GM12878 (cell line): ENCODE results near the gene CAMKMT. TPM values are rescaled to one million over a fixed set of nuclear protein-coding genes. Genes with fewer than 3 reads are reported as not detected.

ENCODE experiments used
- ATAC-seq: fragments of 200-7000 bp; cut with Tn5 transposase; 3 replicates; pipeline ENCODE4 v1.9.1; 2020; ENCODE audit warnings: mild to moderate bottlenecking, moderate library complexity
- BruUV-seq: library from RNA; stranded (reverse); fragments of 400-500 nt; replicated peaks from 2 replicates; lab custom pipeline; 2021; lab: Mats Ljungman, UMichigan
- CTCF ChIA-PET: fragments of 300-600 bp; sonication (Branson Sonifier 250); formaldehyde crosslinking; extraction: SDS; loops from one replicate; lab custom pipeline; 2021; ENCODE audit warnings: inconsistent platforms; lab: Yijun Ruan, JAX
- POLR2A ChIA-PET: fragments of 350-600 bp; formaldehyde crosslinking; extraction: SDS; loops from one replicate; lab custom pipeline; 2021; ENCODE audit warnings: inconsistent platforms; lab: Charles Lee
- RAD21 ChIA-PET: fragments of 300-600 bp; sonication (Branson Sonifier 250); formaldehyde crosslinking; loops from one replicate; lab custom pipeline; 2023; ENCODE audit warnings: antibody characterized with exemption; ENCODE audit not compliant: unreplicated experiment; lab: Charles Lee
- SMC1A ChIA-PET: fragments of 300-600 bp; sonication (Branson Sonifier 250); formaldehyde crosslinking; loops from one replicate; lab custom pipeline; 2023; ENCODE audit not compliant: unreplicated experiment, uncharacterized antibody; lab: Charles Lee
- DNase-seq: peaks from one replicate; pipeline ENCODE4 v3.0.0-alpha.2; 2011; ENCODE audit warnings: low read depth, low spot score
- FAIRE-seq: peaks from 3 replicates; lab custom pipeline; 2011; peaks lifted over from hg19 to GRCh38; lab: Jason Lieb, UNC
- H2AFZ ChIP-seq: 2 replicates; pipeline ENCODE4 v1.6.0; 2011; ENCODE audit warnings: low read depth, low read length, control low read depth; ENCODE audit not compliant: control insufficient read depth
- H3K27ac ChIP-seq: 2 replicates; pipeline ENCODE4 v1.5.1; 2011; ENCODE audit warnings: control low read depth; ENCODE audit not compliant: control insufficient read depth, insufficient read depth
- H3K27me3 ChIP-seq, 2 experiments: replicated peaks in 1 of 2; 2 replicates each; pipeline versions ENCODE4 v1.6.0 to v1.6.1; 2011; ENCODE audit warnings: low read length in 1 of 2; ENCODE audit not compliant: control insufficient read depth in 2 of 2, insufficient read depth in 2 of 2
- H3K36me3 ChIP-seq, 2 experiments: 2 replicates each; pipeline ENCODE4 v1.5.1; 2011; ENCODE audit warnings: low read length in 1 of 2; ENCODE audit not compliant: control insufficient read depth in 2 of 2, insufficient read depth in 2 of 2
- H3K4me1 ChIP-seq: 2 replicates; pipeline ENCODE4 v1.6.1; 2011; ENCODE audit warnings: mild to moderate bottlenecking, low read length, moderate library complexity, mixed read lengths; ENCODE audit not compliant: control insufficient read depth, insufficient read depth
- H3K4me2 ChIP-seq: 2 replicates; pipeline ENCODE4 v1.6.0; 2011; ENCODE audit warnings: control low read depth; ENCODE audit not compliant: control insufficient read depth, insufficient read depth
- H3K4me3 ChIP-seq: fragments of 200-600 bp; sonication (generic); 2 replicates; pipeline ENCODE4 v1.5.1; 2016
- H3K79me2 ChIP-seq: 2 replicates; pipeline ENCODE4 v1.6.0; 2011; ENCODE audit warnings: low read length; ENCODE audit not compliant: control insufficient read depth, insufficient read depth
- H3K9ac ChIP-seq: 2 replicates; pipeline ENCODE4 v1.8.0; 2011; ENCODE audit warnings: low read length, control low read depth, mixed read lengths; ENCODE audit not compliant: control insufficient read depth, insufficient read depth
- H3K9me3 ChIP-seq: replicated peaks from 3 replicates; pipeline ENCODE4 v1.5.1; 2011; ENCODE audit warnings: mild to moderate bottlenecking, low read length; ENCODE audit not compliant: control insufficient read depth, insufficient read depth
- H4K20me1 ChIP-seq: 2 replicates; pipeline ENCODE4 v1.6.0; 2011; ENCODE audit not compliant: control insufficient read depth, insufficient read depth
- CHD4 ChIP-seq: fragments of 200-600 bp; sonication (generic); IDR thresholded peaks from 2 replicates; pipeline ENCODE4 v1.6.1; 2016; ENCODE audit warnings: mild to moderate bottlenecking
- ESRRA ChIP-seq: IDR thresholded peaks from 2 replicates; pipeline ENCODE4 v1.6.1; 2012; ENCODE audit warnings: mild to moderate bottlenecking, low read length, improper control_type of control experiment
- ETV6 ChIP-seq, 2 experiments: fragments of 450-650 bp in 1 of 2; IDR thresholded peaks in 1 of 2; conservative IDR thresholded peaks in 1 of 2; 2 replicates each; pipeline ENCODE4 v1.6.1; 2014; ENCODE audit warnings: antibody characterized with exemption in 1 of 2, borderline replicate concordance in 1 of 2, low read depth in 1 of 2, mild to moderate bottlenecking in 1 of 2, moderate library complexity in 1 of 2
- HCFC1 ChIP-seq: fragments of 150-350 bp; IDR thresholded peaks from 2 replicates; pipeline ENCODE4 v1.6.1; 2014; ENCODE audit warnings: low read length
- PAX5 ChIP-seq: IDR thresholded peaks from 2 replicates; pipeline ENCODE4 v1.6.1; 2011; ENCODE audit warnings: low read depth, low read length, borderline replicate concordance
- RUNX3 ChIP-seq: IDR thresholded peaks from 2 replicates; pipeline ENCODE4 v1.6.1; 2012; ENCODE audit warnings: low read length, inconsistent platforms
- WGBS: methylation state at CpG from one replicate; pipeline ENCODE4 v1.1.6; 2016; ENCODE audit warnings: low lambda C conversion rate; ENCODE audit not compliant: insufficient replicate concordance, insufficient coverage; ENCODE audit errors: missing lambda C conversion rate; 5-methylcytosine and 5-hydroxymethylcytosine counted together
- in situ Hi-C: fragments of 300-500 bp; cut with MboI; formaldehyde crosslinking; loops from 9 replicates; pipeline ENCODE4 v1.14.3; 2018; ENCODE audit warnings: mixed read lengths
- intact Hi-C: fragments of 100-400 bp; cut with micrococcal nuclease; formaldehyde crosslinking; loops from one replicate; pipeline ENCODE4 v1.14.2; 2022; ENCODE audit not compliant: unreplicated experiment
- polyA plus RNA-seq, 11 experiments: library from polyadenylated mRNA; depleted of rRNA in 4 of 11; unstranded in 6 of 11; stranded (reverse) in 5 of 11; fragments of >200 nt; fragmentation: Nextera tagmentation in 4 of 11; fragmentation: Illumina TruSeq in 1 of 11; extraction: Ambion mirVana in 4 of 11; extraction: Trizol in 1 of 11; gene quantifications; 1 replicate in 1 of 11; 2 replicates in 10 of 11; pipeline versions ENCODE4 v1.2.1 to v1.2.3, GENCODE V29; 2011 to 2016; ENCODE audit warnings: inconsistent platforms in 2 of 11, missing spikeins in 2 of 11, low read depth in 1 of 11
- total RNA-seq, 4 experiments: library from RNA; depleted of rRNA in 3 of 4; stranded (reverse); fragments of >200 nt in 3 of 4; fragmentation: Illumina TruSeq in 1 of 4; extraction: Trizol in 1 of 4; gene quantifications; 2 replicates each; pipeline versions ENCODE4 v1.2.1 to v1.2.3, GENCODE V29; 2013 to 2021
- TF ChIP-seq, protein P1 (sequence below): fragments of 450-650 bp; IDR thresholded peaks from 2 replicates; pipeline ENCODE4 v1.6.1; 2017; ENCODE audit warnings: mild to moderate bottlenecking, low read depth, inconsistent platforms; ENCODE audit not compliant: poor library complexity, severe bottlenecking
- TF ChIP-seq, protein P2 (sequence below): fragments of 450-650 bp; IDR thresholded peaks from 2 replicates; pipeline ENCODE4 v1.6.1; 2017; ENCODE audit warnings: mild to moderate bottlenecking
- TF ChIP-seq, protein P3 (sequence below): fragments of 450-650 bp; conservative IDR thresholded peaks from 2 replicates; pipeline ENCODE4 v1.6.1; 2017; ENCODE audit warnings: mild to moderate bottlenecking, moderate library complexity

Gene CAMKMT
- total and polyA plus RNA-seq, 10 of the 15 experiments (the other 5 are each of a cell fraction or from before 2014, with no cell fraction given), result 2.7 to 16.0 (median 11.8) TPM

DNA sequence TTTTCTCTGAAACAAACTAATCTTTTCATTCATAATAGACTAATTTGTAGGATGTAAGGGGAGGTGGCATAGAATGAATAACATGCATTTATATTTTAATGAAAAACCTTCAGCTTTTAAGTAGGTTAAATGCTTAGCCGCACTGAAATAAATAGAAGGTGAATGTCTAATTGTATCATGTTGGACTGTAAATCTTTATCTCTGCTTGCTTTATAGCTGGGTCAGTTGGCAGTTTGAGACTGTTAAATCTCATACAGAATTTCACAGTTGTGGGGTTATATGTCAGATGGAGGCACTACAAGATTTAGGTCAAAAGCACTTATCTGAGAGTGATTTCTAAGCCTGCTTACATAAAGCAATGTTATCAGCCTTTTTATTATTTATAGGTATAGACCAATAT lies 405.0 kb downstream of the CAMKMT start:
- FAIRE-seq, result no peak

More for the DNA sequence above, 405.0 kb downstream of the CAMKMT start:
- Histone ChIP-seq H3K27ac (no peak overlapping the region), H3K9me3 (no peaks in the 10 kb centered on the region), H3K9ac (no peak overlapping the region), H3K4me2 (no peak overlapping the region), H3K4me3 (no peak overlapping the region), H3K27me3 (no peaks in the 10 kb centered on the region), H3K4me1 (no peaks in the 10 kb centered on the region), H4K20me1 (no peaks in the 10 kb centered on the region), H3K79me2 (no peaks in the 10 kb centered on the region), H2AFZ (no peak overlapping the region), H3K36me3 (no peaks in the 10 kb centered on the region)
- 96% methylated on average over 1 of the region's 1 CpG for WGBS
- in situ Hi-C loops (no loop called here), intact Hi-C loops (no loop called here)
- RAD21 ChIA-PET, result no interaction called here
- TF ChIP-seq ETV6 (conservative IDR thresholded peaks at IDR 0.05 in 1 of 2, IDR thresholded peaks at IDR 0.05 in 1 of 2; ENCODE audit: borderline replicate concordance in 1 of 2, low read depth in 1 of 2) (no peak), CHD4 (no peak), ESRRA (no peak), RUNX3 (no peak), HCFC1 (no peak), PAX5 (no peak)
- TF ChIP-seq, protein P1, sequence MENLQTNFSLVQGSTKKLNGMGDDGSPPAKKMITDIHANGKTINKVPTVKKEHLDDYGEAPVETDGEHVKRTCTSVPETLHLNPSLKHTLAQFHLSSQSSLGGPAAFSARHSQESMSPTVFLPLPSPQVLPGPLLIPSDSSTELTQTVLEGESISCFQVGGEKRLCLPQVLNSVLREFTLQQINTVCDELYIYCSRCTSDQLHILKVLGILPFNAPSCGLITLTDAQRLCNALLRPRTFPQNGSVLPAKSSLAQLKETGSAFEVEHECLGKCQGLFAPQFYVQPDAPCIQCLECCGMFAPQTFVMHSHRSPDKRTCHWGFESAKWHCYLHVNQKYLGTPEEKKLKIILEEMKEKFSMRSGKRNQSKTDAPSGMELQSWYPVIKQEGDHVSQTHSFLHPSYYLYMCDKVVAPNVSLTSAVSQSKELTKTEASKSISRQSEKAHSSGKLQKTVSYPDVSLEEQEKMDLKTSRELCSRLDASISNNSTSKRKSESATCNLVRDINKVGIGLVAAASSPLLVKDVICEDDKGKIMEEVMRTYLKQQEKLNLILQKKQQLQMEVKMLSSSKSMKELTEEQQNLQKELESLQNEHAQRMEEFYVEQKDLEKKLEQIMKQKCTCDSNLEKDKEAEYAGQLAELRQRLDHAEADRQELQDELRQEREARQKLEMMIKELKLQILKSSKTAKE, result no peak
- TF ChIP-seq, protein P2, sequence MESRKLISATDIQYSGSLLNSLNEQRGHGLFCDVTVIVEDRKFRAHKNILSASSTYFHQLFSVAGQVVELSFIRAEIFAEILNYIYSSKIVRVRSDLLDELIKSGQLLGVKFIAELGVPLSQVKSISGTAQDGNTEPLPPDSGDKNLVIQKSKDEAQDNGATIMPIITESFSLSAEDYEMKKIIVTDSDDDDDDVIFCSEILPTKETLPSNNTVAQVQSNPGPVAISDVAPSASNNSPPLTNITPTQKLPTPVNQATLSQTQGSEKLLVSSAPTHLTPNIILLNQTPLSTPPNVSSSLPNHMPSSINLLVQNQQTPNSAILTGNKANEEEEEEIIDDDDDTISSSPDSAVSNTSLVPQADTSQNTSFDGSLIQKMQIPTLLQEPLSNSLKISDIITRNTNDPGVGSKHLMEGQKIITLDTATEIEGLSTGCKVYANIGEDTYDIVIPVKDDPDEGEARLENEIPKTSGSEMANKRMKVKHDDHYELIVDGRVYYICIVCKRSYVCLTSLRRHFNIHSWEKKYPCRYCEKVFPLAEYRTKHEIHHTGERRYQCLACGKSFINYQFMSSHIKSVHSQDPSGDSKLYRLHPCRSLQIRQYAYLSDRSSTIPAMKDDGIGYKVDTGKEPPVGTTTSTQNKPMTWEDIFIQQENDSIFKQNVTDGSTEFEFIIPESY, result no peak
- TF ChIP-seq, protein P3, sequence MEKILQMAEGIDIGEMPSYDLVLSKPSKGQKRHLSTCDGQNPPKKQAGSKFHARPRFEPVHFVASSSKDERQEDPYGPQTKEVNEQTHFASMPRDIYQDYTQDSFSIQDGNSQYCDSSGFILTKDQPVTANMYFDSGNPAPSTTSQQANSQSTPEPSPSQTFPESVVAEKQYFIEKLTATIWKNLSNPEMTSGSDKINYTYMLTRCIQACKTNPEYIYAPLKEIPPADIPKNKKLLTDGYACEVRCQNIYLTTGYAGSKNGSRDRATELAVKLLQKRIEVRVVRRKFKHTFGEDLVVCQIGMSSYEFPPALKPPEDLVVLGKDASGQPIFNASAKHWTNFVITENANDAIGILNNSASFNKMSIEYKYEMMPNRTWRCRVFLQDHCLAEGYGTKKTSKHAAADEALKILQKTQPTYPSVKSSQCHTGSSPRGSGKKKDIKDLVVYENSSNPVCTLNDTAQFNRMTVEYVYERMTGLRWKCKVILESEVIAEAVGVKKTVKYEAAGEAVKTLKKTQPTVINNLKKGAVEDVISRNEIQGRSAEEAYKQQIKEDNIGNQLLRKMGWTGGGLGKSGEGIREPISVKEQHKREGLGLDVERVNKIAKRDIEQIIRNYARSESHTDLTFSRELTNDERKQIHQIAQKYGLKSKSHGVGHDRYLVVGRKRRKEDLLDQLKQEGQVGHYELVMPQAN, result no peak
- BruUV-seq, result no TSS peak
- DNase-seq (no peak), ATAC-seq (no peak)
- POLR2A ChIA-PET, result no interaction called here
- CTCF ChIA-PET, result interaction anchor here (0.8 to 1.8 kb wide), 5 partner anchors 12 to 375 kb away, joined by 4 to 6 read pairs (median 5); no protein-coding TSS in a partner anchor
- SMC1A ChIA-PET, result interaction anchor here (0.9 to 1.2 kb wide), 3 partner anchors 10 to 188 kb away, joined by 3 to 5 read pairs (median 4); no protein-coding TSS in a partner anchor
